ENCODE measurements around the gene ZNF273.
"Not testable (repeated sequence)": the region's sequence is repeated elsewhere in the genome, so short reads cannot be mapped to it uniquely, and the experiment has no call there.

ZNF273 gene

GRCh38 chr7:64914557-64914956, 11.5 kb downstream of the ZNF273 start (continued):
- TF ChIP-seq ZNF565 (CRISPR knock-in tag; conservative IDR thresholded peaks at IDR 0.05; ENCODE audit: low read depth) = no peak
- no peak for TF ChIP-seq ISL1 (CRISPR knock-in tag; IDR thresholded peaks at IDR 0.05)
- no peak for TF ChIP-seq CREB5 (CRISPR knock-in tag; IDR thresholded peaks at IDR 0.05; ENCODE audit: low read depth)
- TF ChIP-seq OSR1 (CRISPR knock-in tag; IDR thresholded peaks at IDR 0.05) = no peak

GRCh38 chr7:64915301-64915700, 12.2 kb downstream of the ZNF273 start:
- ATAC-seq = not testable (repeated sequence)

GRCh38 chr7:64928252-64929187, 25.4 kb downstream of the ZNF273 start:
- not testable (repeated sequence) for ATAC-seq

GRCh38 chr7:64934478-64934877, 31.4 kb downstream of the ZNF273 start:
- TF ChIP-seq ZNF8 (CRISPR knock-in tag; IDR thresholded peaks at IDR 0.05) (no peak), CSRNP3 (CRISPR knock-in tag; IDR thresholded peaks at IDR 0.05) (no peak), GLIS3 (CRISPR knock-in tag; IDR thresholded peaks at IDR 0.05) (no peak), OSR1 (CRISPR knock-in tag; IDR thresholded peaks at IDR 0.05) (no peak), TCF4 (CRISPR knock-in tag; IDR thresholded peaks at IDR 0.05; ENCODE audit: borderline replicate concordance) (no peak), CREB5 (CRISPR knock-in tag; IDR thresholded peaks at IDR 0.05; ENCODE audit: low read depth) (no peak), ZNF565 (CRISPR knock-in tag; conservative IDR thresholded peaks at IDR 0.05; ENCODE audit: low read depth) (no peak), ZNF70 (CRISPR knock-in tag; IDR thresholded peaks at IDR 0.05) (no peak), TOX (CRISPR knock-in tag; IDR thresholded peaks at IDR 0.05; ENCODE audit: borderline replicate concordance) (no peak), PPARA (CRISPR knock-in tag; IDR thresholded peaks at IDR 0.05; ENCODE audit: borderline replicate concordance) (no peak), PATZ1 (CRISPR knock-in tag; IDR thresholded peaks at IDR 0.05; ENCODE audit: borderline replicate concordance) (no peak), CSDC2 (CRISPR knock-in tag; IDR thresholded peaks at IDR 0.05) (no peak), TSHZ2 (CRISPR knock-in tag; IDR thresholded peaks at IDR 0.05) (no peak), ESRRG (CRISPR knock-in tag; IDR thresholded peaks at IDR 0.05) (no peak), RARB (CRISPR knock-in tag; IDR thresholded peaks at IDR 0.05) (no peak), ZFP3 (CRISPR knock-in tag; IDR thresholded peaks at IDR 0.05) (no peak), ZC3H10 (CRISPR knock-in tag; IDR thresholded peaks at IDR 0.05) (no peak), POU6F1 (CRISPR knock-in tag; IDR thresholded peaks at IDR 0.05; ENCODE audit: borderline replicate concordance, low read depth) (no peak)
- ATAC-seq = no peak

All from SK-N-SH treated with all-trans-retinoic acid at 6 μM for 48 hours (cell line).